Kasumi-1 (cell line): Measurements from ENCODE around the gene RABEP2.
A peak's percentile ranks its signal among the peaks of the same experiment; 100 is the strongest.
"Not testable (repeated sequence)": the region's sequence is repeated elsewhere in the genome, so short reads cannot be mapped to it uniquely, and the experiment has no call there.

Experiments
- DNase-seq, 2 experiments: peaks; one replicate each; lab custom pipeline; 2025; lab: John Stamatoyannopoulos, UW

Gene RABEP2

GRCh38 chr16:28932339-28933141 is 7.5 kb upstream of the RABEP2 start:
- no peak for DNase-seq

GRCh38 chr16:28931801-28932225 is 6.8 kb upstream of the RABEP2 start, which contains the start of gene CD19:
Gene CD19 (plus strand): TSS chr16:28931971. CDS start chr16:28932001, 30 bp downstream.
- DNase-seq: no peak

GRCh38 chr16:28930652-28931051 is 5.6 kb upstream of the RABEP2 start:
- DNase-seq: no peak

- DNase-seq: no peak
These were observed 5.2 kb upstream of the RABEP2 start for GRCh38 chr16:28930203-28930602.

GRCh38 chr16:28927815-28928214 is 2.8 kb upstream of the RABEP2 start:
- no peak for DNase-seq

- not testable (repeated sequence) for DNase-seq
These were observed 1.2 kb upstream of the RABEP2 start for GRCh38 chr16:28926284-28926683.

- DNase-seq: peak; percentile 52 to 62
These were observed 569 bp upstream of the RABEP2 start for GRCh38 chr16:28925386-28926228.

GRCh38 chr16:28924399-28924761 is 658 bp downstream of the RABEP2 start:
- DNase-seq: no peak

- DNase-seq: no peak
These were observed 1.2 kb downstream of the RABEP2 start for GRCh38 chr16:28923652-28924398.

- DNase-seq: no peak
These were observed 1.8 kb downstream of the RABEP2 start for GRCh38 chr16:28923231-28923587.

- DNase-seq: no peak
These were observed 6.3 kb downstream of the RABEP2 start for GRCh38 chr16:28918698-28919097.

- DNase-seq: no peak
These were observed 7.9 kb downstream of the RABEP2 start for GRCh38 chr16:28917095-28917494.

GRCh38 chr16:28915181-28915580 is 9.9 kb downstream of the RABEP2 start:
- DNase-seq: no peak

GRCh38 chr16:28913946-28914724 is 10.9 kb downstream of the RABEP2 start:
- no peak for DNase-seq

- no peak for DNase-seq
These were observed 12.5 kb downstream of the RABEP2 start for GRCh38 chr16:28912558-28912957.

GRCh38 chr16:28910086-28911031 is 14.7 kb downstream of the RABEP2 start:
- no peak for DNase-seq

GRCh38 chr16:28905800-28906372 is 19.2 kb downstream of the RABEP2 start:
- no peak for DNase-seq

- no peak for DNase-seq
These were observed 19.7 kb downstream of the RABEP2 start for GRCh38 chr16:28905229-28905754.

- DNase-seq: no peak
These were observed 20.2 kb downstream of the RABEP2 start for GRCh38 chr16:28904828-28905227.

- no peak for DNase-seq
These were observed 20.7 kb downstream of the RABEP2 start for GRCh38 chr16:28904363-28904762.
